Iris pigment epithelial cell (primary cell): ENCODE results near the gene C10orf90.

Source experiments
- DNase-seq: peaks from one replicate; pipeline ENCODE4 v3.0.0-alpha.2; 2011; ENCODE audit warnings: low read depth

The C10orf90 gene

DNA sequence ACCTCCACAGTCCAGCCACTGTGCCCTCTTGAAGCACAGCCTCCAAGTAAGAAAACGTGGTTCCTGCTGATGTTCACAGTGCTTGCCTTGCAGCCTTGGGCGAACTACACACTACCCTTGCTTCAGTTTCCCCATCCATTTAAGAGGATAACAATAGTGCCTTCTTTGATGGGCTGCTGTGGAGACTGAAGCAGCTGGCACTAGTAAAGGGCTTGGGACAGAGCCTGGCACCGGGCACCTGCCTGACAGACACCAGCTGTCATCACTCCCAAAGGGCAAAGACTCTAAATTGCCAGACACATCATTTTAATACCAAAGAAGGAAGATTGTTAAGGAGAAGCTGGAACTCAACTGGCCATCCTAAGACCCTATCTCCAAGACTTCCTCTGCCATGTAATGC, 3.1 kb upstream of the C10orf90 start:
- DNase-seq, result no peak

DNA sequence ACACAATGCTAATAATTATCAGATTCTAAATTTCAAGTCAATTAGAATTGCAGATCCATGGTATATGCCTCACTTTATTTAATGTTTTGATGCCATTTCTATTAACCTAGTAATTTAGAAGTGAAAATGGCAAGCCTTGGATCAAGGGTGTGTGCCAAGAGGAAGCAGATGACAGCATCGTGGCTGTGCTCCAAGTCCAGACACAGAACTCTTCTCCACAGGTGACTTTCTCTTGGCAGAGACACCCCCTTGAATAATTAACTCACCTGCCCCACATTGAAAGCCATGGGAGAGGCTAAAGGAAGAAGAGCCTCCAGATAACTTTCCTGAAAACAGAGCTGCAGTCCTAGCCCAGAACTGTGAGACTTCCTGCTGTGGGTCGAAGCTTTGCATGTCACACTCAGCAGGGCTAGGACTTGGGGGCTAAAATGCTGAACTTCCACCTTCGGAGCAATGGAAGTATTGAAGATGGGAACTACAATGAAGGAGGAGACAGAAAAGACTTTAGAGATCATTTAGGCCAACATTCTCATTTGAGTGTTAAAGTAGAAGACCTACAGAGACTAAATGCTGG, 996 bp upstream of the C10orf90 start:
- no peak for DNase-seq

- DNase-seq, result no peak
Measured at GRCh38 chr10:126670895-126671261, 385 bp upstream of the C10orf90 start.

GRCh38 chr10:126669168-126669567, 1.3 kb downstream of the C10orf90 start:
- DNase-seq, result no peak

GRCh38 chr10:126668505-126668904, 2.0 kb downstream of the C10orf90 start:
- no peak for DNase-seq

- no peak for DNase-seq
Measured at GRCh38 chr10:126667568-126667967, 2.9 kb downstream of the C10orf90 start.

DNA sequence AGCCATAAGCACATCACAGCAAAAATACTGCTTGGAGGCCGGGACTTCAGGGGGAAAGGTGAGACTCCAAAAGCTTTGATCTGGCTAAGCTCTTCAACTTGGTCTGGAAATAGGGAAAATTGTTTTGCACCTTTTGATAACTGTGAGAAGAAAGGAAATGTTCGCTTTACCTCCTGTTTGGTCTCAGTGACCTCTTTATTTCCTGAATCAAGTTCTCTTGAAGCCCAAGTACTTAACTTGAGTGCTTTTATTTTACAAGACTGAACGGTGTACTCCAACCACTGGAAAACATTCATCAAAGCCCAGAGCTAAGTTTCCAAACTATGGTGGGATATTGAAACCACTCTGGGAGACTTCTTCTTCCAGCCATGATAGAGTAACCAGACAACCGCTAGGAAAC, 5.3 kb downstream of the C10orf90 start:
- DNase-seq, result no peak

DNA sequence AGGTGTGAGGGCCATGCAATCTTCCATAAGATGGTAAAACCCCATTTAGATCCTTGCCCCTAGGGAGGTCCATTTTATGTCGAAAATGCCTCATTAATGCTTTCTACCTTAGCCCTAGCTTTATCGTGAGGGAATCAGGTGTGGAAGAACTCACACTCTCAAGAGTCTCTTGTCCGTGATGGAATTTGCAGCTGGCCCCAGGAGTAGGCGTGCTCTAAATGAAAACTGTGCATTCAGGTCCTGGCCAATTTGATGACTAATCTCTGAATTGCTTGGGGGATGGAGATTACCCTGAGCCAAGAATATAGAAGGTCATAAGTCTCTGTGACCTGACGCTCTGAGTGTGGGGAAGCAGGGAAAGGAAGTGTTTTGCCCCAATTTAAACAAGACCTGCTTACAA, 6.6 kb downstream of the C10orf90 start:
- DNase-seq, result peak; percentile 34

DNA sequence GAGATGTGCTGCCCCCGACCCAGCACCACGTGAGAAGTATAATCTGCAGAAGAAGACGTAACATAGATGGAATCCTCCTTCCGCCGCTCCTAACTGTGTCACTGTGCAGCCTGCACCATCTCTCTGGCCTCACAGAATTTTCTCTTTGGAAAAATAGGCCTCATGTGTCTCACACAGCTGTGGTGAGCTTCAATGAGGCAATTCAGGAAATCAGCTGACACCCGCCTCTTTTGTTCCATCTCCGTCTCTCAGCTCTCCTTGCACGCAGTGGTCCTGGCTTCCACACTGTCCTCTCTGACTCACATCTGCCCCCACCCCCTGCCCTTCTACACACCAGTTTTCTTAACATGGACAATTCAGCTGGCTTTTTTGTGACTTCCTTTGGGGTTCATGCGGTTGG, 7.2 kb downstream of the C10orf90 start:
- peak; percentile 49 for DNase-seq

DNA sequence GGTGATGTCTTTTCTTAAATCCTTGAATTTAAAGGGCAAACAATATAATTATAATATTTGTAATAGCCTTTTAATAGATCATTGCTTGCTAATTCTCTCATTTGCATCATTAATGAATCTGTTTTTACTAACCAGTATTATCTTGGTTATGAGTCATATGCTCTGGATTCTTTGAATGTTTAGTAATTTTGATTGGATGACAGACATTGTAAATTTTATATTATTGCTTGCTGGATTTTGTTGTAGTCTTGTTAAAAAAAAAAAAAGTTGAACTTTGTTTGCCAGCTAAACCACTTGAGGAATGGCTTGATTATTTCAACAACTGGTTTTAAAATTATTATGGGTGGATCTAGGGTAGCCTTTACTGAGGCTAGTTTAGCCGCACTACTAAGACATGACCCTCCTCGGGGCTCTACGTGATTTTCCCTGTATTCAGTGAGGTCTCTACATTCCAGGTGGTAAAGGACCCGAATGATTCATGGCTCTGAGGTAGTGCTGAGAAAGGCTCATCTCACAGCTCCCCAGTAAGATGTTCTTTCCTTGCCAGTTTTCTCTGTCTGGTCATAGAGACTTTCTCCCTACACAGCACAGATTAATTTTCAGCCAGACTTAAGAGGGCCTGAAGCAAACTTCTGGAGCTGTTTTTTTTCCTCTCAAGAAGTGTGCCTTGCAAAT, 8.5 kb downstream of the C10orf90 start:
- peak; percentile 39 for DNase-seq

DNA sequence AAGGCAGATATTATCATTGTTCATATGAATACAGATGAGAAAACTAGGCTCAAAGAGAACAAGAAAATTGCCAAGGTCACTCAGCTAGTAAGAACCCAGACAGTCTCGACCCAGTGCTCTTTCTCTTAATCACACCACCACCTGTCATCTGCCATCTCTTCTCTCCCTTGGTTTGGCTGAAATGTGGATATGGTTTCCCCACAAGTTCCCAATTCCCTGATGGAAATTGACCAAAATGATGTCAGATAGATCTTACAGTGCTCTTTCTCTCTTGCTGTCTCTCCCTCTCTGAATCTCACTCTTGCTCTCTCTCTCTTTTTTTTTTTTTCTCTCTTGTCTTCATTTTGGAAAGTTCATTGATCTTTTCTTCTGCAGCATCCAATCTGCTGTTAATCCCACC, 9.1 kb downstream of the C10orf90 start:
- DNase-seq, result no peak

DNA sequence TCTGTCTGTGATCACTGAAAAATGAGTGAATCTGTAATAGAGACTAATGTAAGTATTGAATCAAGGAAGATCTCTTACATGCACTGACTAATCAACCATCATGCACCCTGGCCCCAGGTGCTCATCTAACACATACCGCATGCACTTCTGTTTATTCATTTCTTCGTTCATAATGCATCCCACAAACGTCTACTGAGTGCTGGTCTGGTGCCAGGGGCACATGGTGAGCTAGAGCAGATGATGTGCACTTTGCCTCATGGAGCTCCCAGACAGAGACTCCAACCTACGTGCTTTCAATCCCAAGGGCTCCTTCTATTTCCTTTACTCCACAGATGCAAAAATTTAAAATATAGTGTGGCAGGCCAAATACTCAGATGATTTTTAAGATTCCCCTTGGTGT, 10.7 kb downstream of the C10orf90 start:
- DNase-seq, result no peak

DNA sequence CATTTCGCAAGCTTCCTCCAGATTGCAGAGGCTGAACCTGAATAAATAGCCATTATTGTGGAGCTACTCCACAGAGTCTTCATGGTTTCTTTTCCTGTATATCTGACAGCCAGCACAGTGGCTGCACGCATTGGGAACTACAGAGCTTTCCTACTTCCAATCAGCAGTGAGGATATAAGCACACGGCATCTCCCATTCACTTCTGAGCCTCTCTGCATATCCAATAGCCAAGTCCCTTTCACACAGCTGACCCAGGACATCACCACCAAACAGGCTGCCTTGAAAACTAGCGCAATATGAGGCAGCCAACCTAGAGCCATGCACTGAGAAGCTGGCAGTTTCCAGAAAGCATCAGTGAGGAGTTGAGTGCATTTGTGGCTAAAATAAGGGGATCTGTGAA, 11.6 kb downstream of the C10orf90 start:
- no peak for DNase-seq

GRCh38 chr10:126654579-126654978, 15.9 kb downstream of the C10orf90 start:
- no peak for DNase-seq

DNA sequence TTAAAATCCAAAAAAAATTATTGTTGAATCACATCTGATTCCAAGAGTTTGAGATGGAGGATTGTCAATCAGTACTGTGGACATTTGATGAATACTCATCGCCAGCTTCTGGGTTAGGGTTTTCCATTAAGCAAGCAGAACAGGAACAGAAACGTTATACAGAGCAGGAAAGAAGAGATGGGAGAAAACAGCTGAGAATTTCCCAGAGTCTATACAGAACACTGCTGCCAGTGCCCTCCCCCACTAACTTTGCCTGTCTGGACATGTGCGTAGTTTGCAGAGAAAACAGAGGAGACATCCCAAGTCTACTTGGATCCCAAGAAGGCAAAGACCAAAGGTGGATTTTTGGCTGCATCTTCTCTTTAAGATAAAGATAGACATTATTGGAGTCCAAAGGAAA, 19.0 kb downstream of the C10orf90 start:
- no peak for DNase-seq

GRCh38 chr10:126650161-126650560, 20.3 kb downstream of the C10orf90 start:
- DNase-seq, result no peak

GRCh38 chr10:126647116-126647515, 23.4 kb downstream of the C10orf90 start:
- no peak for DNase-seq

DNA sequence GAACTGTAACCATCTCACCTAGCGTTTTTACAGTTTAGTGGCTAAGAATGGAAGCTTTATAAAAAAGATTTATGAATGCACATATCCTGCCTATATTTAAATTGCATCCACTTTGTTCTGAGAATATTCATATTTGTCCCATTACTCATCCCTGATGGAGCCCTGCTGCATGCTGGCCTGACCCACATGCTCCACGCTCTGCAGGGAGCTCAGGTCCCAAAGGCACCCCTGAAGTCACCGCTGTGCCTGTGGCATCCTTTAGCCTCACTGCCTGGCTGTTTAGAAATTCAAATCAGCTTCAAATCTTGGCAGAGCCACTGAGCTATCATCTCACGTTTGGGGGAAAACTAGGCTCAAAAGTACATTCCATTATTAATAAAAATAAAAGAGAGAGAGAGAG, 24.4 kb downstream of the C10orf90 start:
- DNase-seq, result peak; percentile 31

DNA sequence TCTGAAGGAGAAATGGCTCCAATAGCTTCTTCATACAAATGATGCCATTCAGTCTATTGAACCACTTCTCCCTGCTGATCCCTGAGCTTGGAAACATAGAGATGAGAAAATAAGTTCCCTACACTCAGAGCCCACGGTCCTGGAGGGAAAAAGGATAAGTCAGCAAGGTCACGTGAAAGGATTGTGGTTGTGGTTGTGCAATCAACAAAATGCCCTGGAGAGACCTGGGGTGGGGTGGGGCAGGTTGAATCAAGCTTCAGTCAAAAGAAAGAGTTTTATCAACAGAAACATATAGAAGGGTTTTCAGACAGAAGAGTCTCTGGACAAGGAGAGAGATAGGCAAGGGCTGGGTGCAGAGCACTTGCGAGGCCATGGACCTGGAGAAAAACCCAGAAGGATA, 30.1 kb downstream of the C10orf90 start:
- DNase-seq, result peak; percentile 10

- DNase-seq, result no peak
Measured at GRCh38 chr10:126639084-126639483, 31.4 kb downstream of the C10orf90 start.

DNA sequence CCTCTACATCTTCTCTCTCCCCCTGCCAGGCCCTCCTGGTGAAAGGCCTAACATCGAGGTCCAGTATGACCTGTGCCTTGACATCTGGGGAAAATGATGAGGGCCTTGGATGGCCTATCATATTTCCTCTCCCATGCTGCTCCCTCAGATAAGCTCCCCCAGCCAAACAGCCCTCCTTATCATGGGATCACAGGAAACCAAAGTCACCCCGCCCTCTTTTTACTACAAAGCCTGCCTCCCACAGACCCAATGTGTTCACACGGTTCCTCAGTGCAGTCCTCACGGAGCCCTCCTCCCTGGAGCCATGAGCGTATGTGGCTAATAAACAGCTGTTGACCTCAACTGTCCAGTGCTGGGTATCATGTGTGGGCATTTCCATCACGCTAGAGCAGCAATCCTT, 32.0 kb downstream of the C10orf90 start:
- no peak for DNase-seq

DNA sequence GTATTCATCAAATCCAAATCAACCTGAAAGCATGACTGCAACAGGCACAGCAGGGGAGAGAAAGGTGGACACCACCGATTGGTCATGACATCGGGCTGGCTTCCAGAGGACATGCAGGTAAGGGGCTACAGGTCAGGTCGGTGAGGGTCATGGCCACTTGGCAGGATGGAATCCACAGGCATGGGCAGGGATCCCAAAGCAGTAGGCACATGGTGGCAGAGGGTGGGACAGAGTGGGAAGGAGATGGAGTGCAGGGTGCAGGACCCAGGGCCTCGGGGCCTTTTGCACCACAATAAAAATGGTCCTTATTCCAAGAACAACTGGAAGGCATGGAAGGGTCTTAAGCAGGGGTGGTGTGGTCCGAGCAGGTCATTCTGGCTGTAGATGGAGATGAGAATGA, 33.0 kb downstream of the C10orf90 start:
- DNase-seq, result no peak

DNA sequence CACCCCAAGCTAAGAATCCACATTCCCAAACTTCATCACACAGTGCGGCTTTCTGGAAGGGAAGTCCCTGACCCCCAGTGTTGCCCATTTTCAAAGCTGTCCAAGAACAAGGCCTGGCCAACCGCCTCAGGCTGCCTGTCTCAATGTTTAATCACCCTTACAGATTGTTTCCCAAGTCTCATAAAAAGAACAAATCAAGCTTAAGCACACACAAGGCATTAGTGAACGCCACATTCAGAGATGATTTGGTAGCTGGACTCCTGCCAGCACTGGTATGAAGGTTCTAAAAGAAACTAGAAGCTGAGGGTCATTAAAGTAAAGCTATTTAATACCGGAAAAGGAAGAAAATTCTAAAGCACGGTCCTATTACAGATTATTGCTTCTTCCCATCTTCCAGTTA, 35.6 kb downstream of the C10orf90 start:
- DNase-seq, result peak; percentile 21

DNA sequence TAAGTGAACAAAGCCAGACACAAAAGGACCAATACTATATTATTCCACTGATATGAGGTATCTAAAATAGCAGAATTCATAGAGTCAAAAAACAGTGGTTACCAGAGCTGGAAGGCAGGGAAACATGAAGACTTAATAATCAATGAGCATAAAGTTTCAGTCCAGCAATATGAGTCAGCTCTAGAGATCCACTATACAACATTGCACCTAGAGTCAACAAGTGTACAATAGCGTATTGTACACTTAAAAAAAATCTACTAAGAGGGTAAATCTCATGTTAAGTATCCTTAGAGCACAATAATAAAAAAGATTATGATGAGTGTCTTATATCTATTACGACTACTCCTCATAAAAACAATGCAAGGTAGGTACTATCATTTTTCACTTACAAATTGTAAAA, 36.1 kb downstream of the C10orf90 start:
- no peak for DNase-seq
